Neutrophil (primary cell): ENCODE results near the gene EPHA6.

Experiments used
- H3K27ac ChIP-seq: fragments of 200-600 bp; sonication (generic); 2 replicates; pipeline ENCODE4 v1.5.1; 2016; ENCODE audit warnings: mild to moderate bottlenecking, moderate library complexity
- H3K27me3 ChIP-seq: fragments of 200-600 bp; sonication (generic); 2 replicates; pipeline ENCODE4 v1.6.0; 2016; ENCODE audit warnings: mild to moderate bottlenecking
- H3K36me3 ChIP-seq: fragments of 200-600 bp; sonication (generic); 2 replicates; pipeline ENCODE4 v1.5.1; 2017
- H3K4me1 ChIP-seq, 2 experiments: fragments of 200-600 bp in 1 of 2; sonication (generic) in 1 of 2; 1 replicate in 1 of 2; 2 replicates in 1 of 2; pipeline versions ENCODE4 v1.5.1 to v1.6.1; 2013 to 2016; ENCODE audit warnings: low read depth in 1 of 2, low read length in 1 of 2, mild to moderate bottlenecking in 1 of 2, moderate library complexity in 1 of 2; ENCODE audit not compliant: control insufficient read depth in 1 of 2, insufficient read depth in 1 of 2
- H3K4me3 ChIP-seq, 2 experiments: fragments of 200-600 bp in 1 of 2; sonication (generic) in 1 of 2; 1 replicate in 1 of 2; 2 replicates in 1 of 2; pipeline ENCODE4 v1.5.1; 2013 to 2016; ENCODE audit warnings: low read depth in 1 of 2, low read length in 1 of 2, mild to moderate bottlenecking in 1 of 2, moderate library complexity in 1 of 2
- H3K9me3 ChIP-seq: fragments of 200-600 bp; sonication (generic); 2 replicates; pipeline ENCODE4 v1.5.1; 2016
- TF ChIP-seq, protein P1 (sequence below): fragments of 200-600 bp; sonication (generic); IDR thresholded peaks from 2 replicates; pipeline ENCODE4 v1.5.1; 2016; ENCODE audit warnings: antibody characterized with exemption

Gene EPHA6

DNA sequence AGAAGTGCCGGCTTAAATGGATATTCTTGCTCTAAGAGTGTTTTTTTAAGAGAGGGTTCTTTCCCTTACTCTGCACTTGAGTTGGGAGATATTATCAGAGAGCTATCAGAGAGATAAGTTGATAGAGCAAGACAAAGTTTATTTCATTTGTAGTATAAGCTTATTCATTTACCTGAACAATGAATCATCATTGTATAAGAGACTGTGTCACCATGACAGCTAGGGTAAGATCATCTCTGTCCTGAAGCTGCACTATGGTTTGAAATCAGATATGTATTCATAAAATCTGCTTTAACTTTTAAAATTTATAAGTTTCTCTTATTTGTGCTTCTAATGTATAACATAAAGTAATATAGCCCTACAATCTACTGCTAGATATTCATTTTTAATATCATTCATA is 822.1 kb downstream of the EPHA6 start:
- H3K27me3 ChIP-seq, result no peaks in the 10 kb centered on the region
- no peak overlapping the region for H3K4me3 ChIP-seq
- no peak overlapping the region for H3K27ac ChIP-seq
- TF ChIP-seq, protein P1, sequence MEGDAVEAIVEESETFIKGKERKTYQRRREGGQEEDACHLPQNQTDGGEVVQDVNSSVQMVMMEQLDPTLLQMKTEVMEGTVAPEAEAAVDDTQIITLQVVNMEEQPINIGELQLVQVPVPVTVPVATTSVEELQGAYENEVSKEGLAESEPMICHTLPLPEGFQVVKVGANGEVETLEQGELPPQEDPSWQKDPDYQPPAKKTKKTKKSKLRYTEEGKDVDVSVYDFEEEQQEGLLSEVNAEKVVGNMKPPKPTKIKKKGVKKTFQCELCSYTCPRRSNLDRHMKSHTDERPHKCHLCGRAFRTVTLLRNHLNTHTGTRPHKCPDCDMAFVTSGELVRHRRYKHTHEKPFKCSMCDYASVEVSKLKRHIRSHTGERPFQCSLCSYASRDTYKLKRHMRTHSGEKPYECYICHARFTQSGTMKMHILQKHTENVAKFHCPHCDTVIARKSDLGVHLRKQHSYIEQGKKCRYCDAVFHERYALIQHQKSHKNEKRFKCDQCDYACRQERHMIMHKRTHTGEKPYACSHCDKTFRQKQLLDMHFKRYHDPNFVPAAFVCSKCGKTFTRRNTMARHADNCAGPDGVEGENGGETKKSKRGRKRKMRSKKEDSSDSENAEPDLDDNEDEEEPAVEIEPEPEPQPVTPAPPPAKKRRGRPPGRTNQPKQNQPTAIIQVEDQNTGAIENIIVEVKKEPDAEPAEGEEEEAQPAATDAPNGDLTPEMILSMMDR, result no peak
- H3K4me1 ChIP-seq, result no peaks in the 10 kb centered on the region
- no peaks in the 10 kb centered on the region for H3K9me3 ChIP-seq
- H3K36me3 ChIP-seq, result no peaks in the 10 kb centered on the region

DNA sequence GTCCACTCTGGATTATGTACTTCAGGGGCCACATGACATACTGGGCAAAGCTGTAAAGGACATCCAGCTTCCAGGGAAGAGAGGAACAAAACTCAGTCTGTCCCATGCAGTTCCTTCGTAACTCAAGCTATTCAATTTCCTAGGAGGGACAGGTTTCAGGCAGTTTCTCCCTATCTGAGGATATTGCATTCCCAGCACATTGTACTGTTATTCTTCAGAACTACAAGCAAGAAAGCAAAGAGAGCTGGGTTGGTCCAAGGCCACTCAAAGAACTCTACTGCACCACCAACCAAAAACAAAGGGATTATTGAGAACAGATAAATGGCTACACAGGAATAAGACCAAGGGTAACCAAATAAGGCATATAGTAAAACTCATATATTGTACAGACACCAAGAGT is 832.5 kb downstream of the EPHA6 start:
- H3K27me3 ChIP-seq, result no peaks in the 10 kb centered on the region
- TF ChIP-seq, protein P1, result no peak
- H3K27ac ChIP-seq, result no peak overlapping the region

DNA sequence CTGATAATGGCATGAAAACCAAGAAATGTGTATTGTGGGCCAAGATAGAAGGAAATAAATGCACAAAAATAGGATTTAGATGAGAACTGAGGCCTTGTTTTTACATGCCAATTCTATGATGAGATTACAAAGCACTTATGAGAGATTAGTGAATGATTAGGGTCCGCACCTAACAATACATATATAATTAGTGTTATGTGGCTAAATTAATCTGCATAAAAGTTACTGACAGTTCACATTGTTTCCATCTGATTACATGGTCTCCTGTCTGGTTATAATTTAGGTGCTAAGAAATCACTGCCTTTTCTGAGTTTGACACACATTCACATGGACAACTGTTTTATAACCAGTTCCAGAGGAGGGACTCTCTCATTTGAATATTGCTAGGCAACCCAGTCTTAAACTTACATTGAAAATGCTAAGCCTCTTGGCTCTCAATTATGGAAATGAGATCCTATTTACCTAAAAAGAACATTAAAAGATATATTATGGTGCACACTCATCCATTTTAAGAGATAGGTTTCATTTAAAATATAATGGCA is 833.1 kb downstream of the EPHA6 start:
- Histone ChIP-seq H3K4me3 (no peak overlapping the region), H3K9me3 (no peaks in the 10 kb centered on the region), H3K4me1 (no peaks in the 10 kb centered on the region), H3K27me3 (no peaks in the 10 kb centered on the region), H3K27ac (no peak overlapping the region), H3K36me3 (no peaks in the 10 kb centered on the region)
- TF ChIP-seq, protein P1, result no peak

More for the DNA sequence above, 832.5 kb downstream of the EPHA6 start:
- H3K4me3 ChIP-seq, result no peak overlapping the region
- no peaks in the 10 kb centered on the region for H3K9me3 ChIP-seq
- H3K4me1 ChIP-seq, result no peaks in the 10 kb centered on the region
- no peaks in the 10 kb centered on the region for H3K36me3 ChIP-seq

DNA sequence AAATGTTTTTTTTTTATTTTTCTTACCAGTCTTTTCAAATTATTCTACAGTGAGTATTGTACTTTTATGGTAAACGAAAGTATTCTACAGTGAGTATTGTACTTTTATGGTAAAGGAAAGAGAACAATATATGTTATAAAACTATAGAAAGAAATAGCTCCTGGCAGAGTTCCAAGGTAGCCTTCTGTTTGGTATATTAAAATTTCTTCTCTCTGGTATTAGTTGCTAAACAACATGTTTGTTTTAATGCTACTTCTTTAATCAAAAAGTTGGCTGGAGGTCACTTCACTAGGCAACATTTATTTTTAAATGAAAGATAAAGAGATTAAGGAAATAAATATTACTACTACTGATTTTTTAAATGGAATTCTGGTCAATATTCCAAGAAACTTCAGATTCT is 841.6 kb downstream of the EPHA6 start:
- Histone ChIP-seq H3K27me3 (no peaks in the 10 kb centered on the region), H3K4me1 (no peaks in the 10 kb centered on the region), H3K36me3 (no peaks in the 10 kb centered on the region), H3K27ac (no peak overlapping the region), H3K4me3 (no peak overlapping the region), H3K9me3 (no peaks in the 10 kb centered on the region)
- TF ChIP-seq, protein P1, result no peak

DNA sequence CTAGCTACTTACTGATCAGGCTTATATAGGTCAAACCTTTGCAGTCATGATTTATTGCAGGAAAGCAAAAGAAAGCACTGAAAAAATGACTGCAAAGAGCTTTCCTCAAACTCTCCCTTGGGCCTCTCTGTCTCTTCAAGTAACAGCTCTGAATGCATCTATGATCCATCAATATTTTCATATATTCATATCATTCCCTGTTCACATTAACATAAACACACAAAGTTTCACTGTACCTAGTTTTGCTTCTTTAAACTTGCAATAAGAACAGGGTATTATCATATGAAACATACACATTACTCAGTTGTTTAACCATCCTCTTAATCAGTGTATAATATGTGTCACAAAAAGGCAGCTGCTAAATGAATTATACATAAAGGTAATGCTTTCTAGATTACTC is 842.2 kb downstream of the EPHA6 start:
- no peak overlapping the region for H3K27ac ChIP-seq
- no peaks in the 10 kb centered on the region for H3K9me3 ChIP-seq
- no peaks in the 10 kb centered on the region for H3K36me3 ChIP-seq
- H3K4me3 ChIP-seq, result no peak overlapping the region
- TF ChIP-seq, protein P1, result no peak
- no peaks in the 10 kb centered on the region for H3K27me3 ChIP-seq
- no peaks in the 10 kb centered on the region for H3K4me1 ChIP-seq
